COR-L47 (cell line): ENCODE results near the gene ZKSCAN4.

Experiments
- DNase-seq: peaks from one replicate; lab custom pipeline; 2025; lab: John Stamatoyannopoulos, UW

Gene ZKSCAN4

GRCh38 chr6:28208111-28208659 is 43.9 kb downstream of the ZKSCAN4 start:
- DNase-seq: no peak

DNA sequence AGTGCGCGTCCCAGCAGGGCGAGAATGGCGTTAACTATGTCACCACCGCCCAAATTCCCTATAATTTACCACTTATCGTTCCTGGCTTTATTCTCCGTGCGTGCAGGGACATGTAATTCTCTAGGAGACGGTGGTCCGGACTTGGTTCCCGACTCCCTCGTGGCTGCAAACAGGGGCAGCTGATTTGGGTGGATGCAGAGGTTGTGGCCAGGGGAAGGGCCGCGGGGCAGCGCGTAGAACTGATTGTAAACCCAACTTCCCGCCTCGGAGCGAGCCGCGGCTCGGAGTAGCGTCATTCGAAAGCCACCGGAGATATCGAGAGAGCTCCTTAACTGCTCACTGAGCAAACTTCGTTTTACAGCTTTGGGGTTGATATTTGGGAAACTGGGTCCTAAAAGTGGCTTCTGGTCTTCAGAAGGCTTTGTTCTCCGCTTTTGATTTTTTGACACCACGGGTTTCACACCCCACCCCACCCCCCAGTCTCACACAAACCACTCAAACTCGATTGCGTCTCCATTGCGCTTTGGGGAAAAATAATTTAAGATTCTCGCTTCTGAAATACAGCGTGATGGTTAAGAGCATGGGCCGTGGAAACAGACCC is 44.5 kb downstream of the ZKSCAN4 start:
- no peak for DNase-seq

DNA sequence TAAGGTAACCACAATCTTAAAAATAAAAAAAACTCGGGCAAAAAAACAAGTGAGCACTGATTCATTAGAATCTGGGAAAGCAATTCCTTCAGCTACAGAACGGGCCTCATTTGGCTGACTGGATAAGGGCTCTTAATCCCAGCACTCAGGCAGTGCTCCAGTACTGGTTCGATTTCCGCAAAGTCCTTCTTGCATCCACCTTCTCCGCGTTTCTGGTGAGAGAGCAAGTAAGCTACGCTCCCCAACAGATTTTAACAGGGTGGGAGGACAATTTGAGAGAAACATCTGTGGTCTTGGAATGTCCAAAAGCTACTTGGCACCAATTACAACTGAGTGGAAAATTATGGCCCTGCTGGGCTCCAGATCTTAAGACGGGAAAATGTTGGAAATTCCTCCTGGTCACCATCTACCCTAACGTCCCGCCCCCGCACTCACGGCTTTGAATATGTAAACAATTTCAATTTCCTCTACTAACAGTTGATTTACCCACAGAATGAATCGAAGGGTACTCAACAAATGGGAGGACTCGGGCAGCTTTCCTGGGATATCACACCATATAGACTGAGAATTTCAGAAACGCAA is 45.0 kb downstream of the ZKSCAN4 start:
- DNase-seq: no peak

DNA sequence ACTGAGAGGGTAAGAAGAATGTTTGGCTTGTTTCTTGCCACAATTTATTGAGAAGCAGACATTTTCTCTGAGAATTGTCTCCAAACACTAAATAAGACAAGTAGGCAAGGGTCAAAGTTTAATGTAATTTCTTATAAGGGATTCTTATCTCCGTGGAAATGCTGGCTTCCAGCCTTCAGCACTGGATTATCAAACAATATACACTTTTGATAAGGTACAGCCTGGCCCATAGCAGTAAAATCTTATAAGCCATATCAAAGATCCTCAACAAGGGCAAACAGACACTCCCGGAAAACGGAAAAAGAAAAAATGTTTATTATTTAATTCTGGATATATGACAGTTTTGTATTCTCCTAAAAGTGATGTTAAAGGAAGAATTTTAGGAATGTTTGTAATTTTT is 45.5 kb downstream of the ZKSCAN4 start:
- no peak for DNase-seq

GRCh38 chr6:28205879-28206278 is 46.2 kb downstream of the ZKSCAN4 start:
- DNase-seq: no peak

GRCh38 chr6:28203201-28203600 is 48.9 kb downstream of the ZKSCAN4 start:
- no peak for DNase-seq

DNA sequence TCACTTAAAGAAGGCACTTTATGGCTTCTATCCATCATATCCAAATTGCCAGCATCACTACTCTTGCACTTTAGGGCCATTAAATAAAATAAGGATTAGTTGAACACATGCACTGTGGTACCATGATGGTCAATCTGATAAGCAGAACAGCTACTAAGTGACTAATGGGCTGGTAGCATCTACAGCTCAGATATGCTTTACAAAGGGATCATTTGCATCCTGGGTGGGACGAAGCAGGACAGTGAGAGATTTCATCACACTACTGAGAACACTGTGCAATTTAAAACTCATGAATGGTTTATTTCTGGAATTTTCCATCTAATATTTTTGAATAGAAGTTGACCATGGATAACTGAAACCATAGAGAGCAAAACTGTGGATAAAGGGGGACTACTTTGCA is 52.0 kb downstream of the ZKSCAN4 start:
- no peak for DNase-seq
